IPS-18a (cell line): ENCODE results near the gene DLGAP4.
"Not testable (repeated sequence)": the region's sequence is repeated elsewhere in the genome, so short reads cannot be mapped to it uniquely, and the experiment has no call there.

Source experiments
- H3K27ac ChIP-seq: one replicate; pipeline ENCODE4 v1.5.1; 2013; ENCODE audit warnings: low read length
- H3K27me3 ChIP-seq: one replicate; pipeline ENCODE4 v1.6.1; 2013; ENCODE audit warnings: mild to moderate bottlenecking, low read length; ENCODE audit not compliant: control insufficient read depth, insufficient read depth
- H3K36me3 ChIP-seq: one replicate; pipeline ENCODE4 v1.6.1; 2013; ENCODE audit warnings: low read depth, low read length; ENCODE audit not compliant: control insufficient read depth
- H3K4me1 ChIP-seq: one replicate; pipeline ENCODE4 v1.6.1; 2013; ENCODE audit warnings: low read depth, low read length; ENCODE audit not compliant: control insufficient read depth
- H3K4me3 ChIP-seq: one replicate; pipeline ENCODE4 v1.5.1; 2013; ENCODE audit warnings: low read length
- H3K9ac ChIP-seq: one replicate; pipeline ENCODE4 v1.6.1; 2013; ENCODE audit warnings: mild to moderate bottlenecking, low read length, moderate library complexity
- H3K9me3 ChIP-seq: one replicate; pipeline ENCODE4 v1.6.1; 2013; ENCODE audit warnings: low read depth, low read length; ENCODE audit not compliant: control insufficient read depth

Gene DLGAP4

GRCh38 chr20:36473164-36473563, 167.0 kb downstream of the DLGAP4 start:
- H3K9me3 ChIP-seq: no peaks in the 10 kb centered on the region
- H3K27ac ChIP-seq: no peak overlapping the region
- no peak overlapping the region for H3K9ac ChIP-seq
- H3K4me3 ChIP-seq: no peak overlapping the region
- H3K4me1 ChIP-seq: peaks cover 15% of the 10 kb centered on the region
- H3K27me3 ChIP-seq: no peaks in the 10 kb centered on the region
- no peaks in the 10 kb centered on the region for H3K36me3 ChIP-seq

- H3K27ac ChIP-seq: no peak overlapping the region
- H3K9me3 ChIP-seq: no peaks in the 10 kb centered on the region
- no peak overlapping the region for H3K4me3 ChIP-seq
- no peaks in the 10 kb centered on the region for H3K36me3 ChIP-seq
- H3K9ac ChIP-seq: no peak overlapping the region
- no peaks in the 10 kb centered on the region for H3K27me3 ChIP-seq
- H3K4me1 ChIP-seq: peaks cover 15% of the 10 kb centered on the region
These were observed 168.4 kb downstream of the DLGAP4 start for GRCh38 chr20:36474563-36474962.

GRCh38 chr20:36475054-36475453, 168.9 kb downstream of the DLGAP4 start:
- not testable (repeated sequence) for H3K27ac ChIP-seq, H3K9ac ChIP-seq, H3K9me3 ChIP-seq, H3K36me3 ChIP-seq, H3K27me3 ChIP-seq, H3K4me3 ChIP-seq
- H3K4me1 ChIP-seq: peaks cover 15% of the 10 kb centered on the region

GRCh38 chr20:36477475-36477874, 171.3 kb downstream of the DLGAP4 start:
- no peaks in the 10 kb centered on the region for H3K9me3 ChIP-seq
- H3K27me3 ChIP-seq: no peaks in the 10 kb centered on the region
- H3K36me3 ChIP-seq: no peaks in the 10 kb centered on the region
- no peak overlapping the region for H3K27ac ChIP-seq
- H3K4me3 ChIP-seq: no peak overlapping the region
- H3K9ac ChIP-seq: no peak overlapping the region
- peaks cover 8% of the 10 kb centered on the region for H3K4me1 ChIP-seq

GRCh38 chr20:36478137-36478905, 172.2 kb downstream of the DLGAP4 start:
- no peak overlapping the region for H3K9ac ChIP-seq
- no peaks in the 10 kb centered on the region for H3K36me3 ChIP-seq
- H3K4me3 ChIP-seq: no peak overlapping the region
- no peaks in the 10 kb centered on the region for H3K27me3 ChIP-seq
- no peaks in the 10 kb centered on the region for H3K9me3 ChIP-seq
- H3K27ac ChIP-seq: no peak overlapping the region
- H3K4me1 ChIP-seq: no peaks in the 10 kb centered on the region

- no peaks in the 10 kb centered on the region for H3K4me1 ChIP-seq
- no peaks in the 10 kb centered on the region for H3K36me3 ChIP-seq
- H3K27ac ChIP-seq: no peak overlapping the region
- no peak overlapping the region for H3K9ac ChIP-seq
- no peaks in the 10 kb centered on the region for H3K9me3 ChIP-seq
- H3K27me3 ChIP-seq: no peaks in the 10 kb centered on the region
- H3K4me3 ChIP-seq: no peak overlapping the region
These were observed 173.8 kb downstream of the DLGAP4 start for GRCh38 chr20:36479938-36480337.

- Histone ChIP-seq H3K36me3 (no peaks in the 10 kb centered on the region), H3K4me1 (no peaks in the 10 kb centered on the region), H3K27me3 (no peaks in the 10 kb centered on the region), H3K9me3 (no peaks in the 10 kb centered on the region), H3K4me3 (no peak overlapping the region), H3K27ac (no peak overlapping the region), H3K9ac (no peak overlapping the region)
These were observed 174.4 kb downstream of the DLGAP4 start for GRCh38 chr20:36480456-36481048.

- no peaks in the 10 kb centered on the region for H3K27me3 ChIP-seq
- H3K4me1 ChIP-seq: no peaks in the 10 kb centered on the region
- no peak overlapping the region for H3K27ac ChIP-seq
- H3K9ac ChIP-seq: no peak overlapping the region
- H3K9me3 ChIP-seq: no peaks in the 10 kb centered on the region
- H3K36me3 ChIP-seq: no peaks in the 10 kb centered on the region
- no peak overlapping the region for H3K4me3 ChIP-seq
These were observed 175.4 kb downstream of the DLGAP4 start for GRCh38 chr20:36481380-36482043.

GRCh38 chr20:36482044-36482473, 175.9 kb downstream of the DLGAP4 start:
- Histone ChIP-seq H3K9me3 (no peaks in the 10 kb centered on the region), H3K4me3 (no peak overlapping the region), H3K36me3 (no peaks in the 10 kb centered on the region), H3K4me1 (no peaks in the 10 kb centered on the region), H3K9ac (no peak overlapping the region), H3K27me3 (no peaks in the 10 kb centered on the region), H3K27ac (no peak overlapping the region)

- H3K9me3 ChIP-seq: no peaks in the 10 kb centered on the region
- H3K9ac ChIP-seq: no peak overlapping the region
- H3K4me1 ChIP-seq: no peaks in the 10 kb centered on the region
- no peak overlapping the region for H3K27ac ChIP-seq
- no peak overlapping the region for H3K4me3 ChIP-seq
- no peaks in the 10 kb centered on the region for H3K36me3 ChIP-seq
- no peaks in the 10 kb centered on the region for H3K27me3 ChIP-seq
These were observed 177.2 kb downstream of the DLGAP4 start for GRCh38 chr20:36483209-36483918.

GRCh38 chr20:36483919-36484808, 178.0 kb downstream of the DLGAP4 start:
- Histone ChIP-seq H3K27ac (no peak overlapping the region), H3K4me3 (no peak overlapping the region), H3K36me3 (no peaks in the 10 kb centered on the region), H3K4me1 (no peaks in the 10 kb centered on the region), H3K9me3 (no peaks in the 10 kb centered on the region), H3K9ac (no peak overlapping the region), H3K27me3 (no peaks in the 10 kb centered on the region)
